NCI-H2196 treated with DMSO at 0.1 percent for 48 hours (cell line): ENCODE data around the gene NFATC2.
"Not testable (repeated sequence)": the region's sequence is repeated elsewhere in the genome, so short reads cannot be mapped to it uniquely, and the experiment has no call there.

Experiments used
- DNase-seq: peaks from one replicate; lab custom pipeline; 2025; ENCODE audit not compliant: unreplicated experiment; lab: John Stamatoyannopoulos, UW

Gene NFATC2

DNA sequence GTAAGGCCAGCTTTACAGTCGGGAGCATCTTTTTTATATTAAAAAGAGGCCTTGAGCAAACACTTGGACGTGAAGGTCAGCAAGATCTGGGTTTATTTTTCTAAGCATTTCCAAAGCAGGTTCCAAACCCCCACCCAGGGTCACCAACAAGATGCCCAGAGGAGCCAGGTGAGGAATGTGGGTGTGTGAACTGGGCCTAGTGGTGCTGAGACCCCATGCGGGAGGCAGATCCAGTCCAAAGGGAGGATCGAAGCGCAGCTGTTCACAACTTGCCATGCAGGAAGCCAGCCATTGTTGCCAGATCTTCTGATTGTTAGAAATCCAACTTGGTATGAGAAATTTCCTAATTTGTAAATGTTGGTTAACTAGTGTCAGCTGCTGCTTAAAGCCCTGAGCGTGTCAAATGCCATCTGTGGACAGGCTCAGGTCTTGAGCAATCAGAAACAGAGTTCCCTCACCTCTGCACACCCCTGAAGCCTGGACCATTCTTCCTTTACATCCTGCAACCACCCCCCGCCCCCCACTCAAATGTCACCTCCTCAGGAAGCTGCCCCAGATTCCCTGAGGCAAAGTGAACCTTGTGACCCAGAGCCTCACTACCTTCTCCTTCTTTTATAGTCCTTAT, 46.5 kb downstream of the NFATC2 start:
- DNase-seq, result no peak

DNA sequence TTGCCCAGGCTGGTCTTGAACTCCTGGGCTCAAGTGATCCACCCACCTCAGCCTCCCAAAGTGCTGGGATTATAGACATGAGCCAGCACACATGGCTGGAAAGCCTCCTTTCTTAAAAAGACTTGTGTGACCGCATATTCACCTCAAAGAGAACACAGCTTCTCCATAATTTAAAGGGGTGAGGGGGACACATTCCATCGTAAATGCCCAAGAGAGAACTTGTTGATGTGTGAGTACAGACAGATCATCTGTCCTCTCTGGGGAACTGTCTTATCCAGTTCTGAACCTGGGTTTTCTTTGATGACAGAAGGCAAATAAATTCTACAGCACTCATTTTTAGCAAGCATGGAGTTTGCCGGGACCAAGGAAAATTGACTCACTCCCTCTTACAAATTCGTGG, 47.2 kb downstream of the NFATC2 start:
- DNase-seq, result no peak

DNA sequence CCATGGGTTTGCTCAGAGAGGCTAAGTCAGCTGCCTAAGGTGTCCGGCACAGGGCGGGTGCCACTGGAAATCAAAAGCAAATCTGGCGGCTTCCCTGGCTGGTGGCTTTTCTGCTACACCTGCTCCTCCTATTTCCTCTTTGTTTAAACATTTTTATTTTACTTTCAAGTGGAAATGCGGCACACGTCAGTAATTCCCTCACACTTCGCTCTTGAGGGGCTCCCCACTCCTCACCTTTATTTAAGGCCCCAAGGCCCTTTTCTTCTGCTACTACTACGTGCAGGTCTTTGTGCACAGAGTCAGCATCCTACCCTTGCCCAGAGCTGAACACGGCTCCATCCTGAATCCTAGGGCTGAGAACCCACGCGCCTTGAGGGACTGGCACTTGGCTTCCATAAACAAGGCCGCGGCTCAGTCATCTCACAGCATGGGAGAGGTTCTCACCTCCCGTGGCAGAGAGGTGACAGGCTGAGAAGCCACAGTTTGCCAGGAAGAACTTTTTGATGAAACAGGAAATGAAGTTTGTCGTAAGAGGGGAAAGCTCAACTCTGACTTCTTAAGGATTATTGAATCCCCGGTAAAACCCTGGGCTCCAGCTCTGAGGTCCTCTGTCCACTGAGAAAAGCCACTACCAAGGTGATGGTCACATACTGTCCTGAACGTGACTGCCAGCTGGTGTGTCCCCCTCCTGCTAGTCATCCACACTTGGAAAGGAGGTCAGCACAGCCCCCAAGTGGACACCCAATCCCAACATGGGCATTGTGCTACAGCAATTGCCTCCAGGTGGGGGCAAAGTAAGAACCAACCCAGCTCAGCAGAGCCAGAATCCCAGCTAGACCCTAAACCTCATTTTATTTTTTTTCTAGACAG, 48.0 kb downstream of the NFATC2 start:
- no peak for DNase-seq

GRCh38 chr20:51493346-51493791, 49.1 kb downstream of the NFATC2 start:
- DNase-seq, result no peak

GRCh38 chr20:51492167-51493092, 50.1 kb downstream of the NFATC2 start:
- DNase-seq, result no peak

GRCh38 chr20:51491393-51491792, 51.1 kb downstream of the NFATC2 start:
- DNase-seq, result no peak

DNA sequence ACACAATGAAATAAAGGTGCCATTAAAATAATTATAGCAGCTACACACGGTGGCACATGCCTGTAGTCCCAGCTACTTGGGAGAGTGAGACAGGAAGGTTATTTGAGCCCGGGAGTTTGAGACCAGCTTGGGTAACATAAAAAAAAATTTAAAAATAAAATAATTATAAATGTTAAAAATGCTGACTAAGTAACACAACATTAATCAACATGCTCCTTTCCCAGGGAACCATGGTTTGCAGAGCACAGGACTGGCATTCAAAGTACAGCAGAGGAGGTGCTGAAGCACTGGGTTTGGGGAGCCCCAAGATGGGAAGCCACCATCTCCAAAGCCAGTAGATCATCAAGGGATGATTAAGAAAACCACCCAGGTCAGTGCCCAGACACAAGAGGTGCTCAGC, 51.9 kb downstream of the NFATC2 start:
- DNase-seq, result no peak

- no peak for DNase-seq
These were observed 52.9 kb downstream of the NFATC2 start for GRCh38 chr20:51489611-51490010.

DNA sequence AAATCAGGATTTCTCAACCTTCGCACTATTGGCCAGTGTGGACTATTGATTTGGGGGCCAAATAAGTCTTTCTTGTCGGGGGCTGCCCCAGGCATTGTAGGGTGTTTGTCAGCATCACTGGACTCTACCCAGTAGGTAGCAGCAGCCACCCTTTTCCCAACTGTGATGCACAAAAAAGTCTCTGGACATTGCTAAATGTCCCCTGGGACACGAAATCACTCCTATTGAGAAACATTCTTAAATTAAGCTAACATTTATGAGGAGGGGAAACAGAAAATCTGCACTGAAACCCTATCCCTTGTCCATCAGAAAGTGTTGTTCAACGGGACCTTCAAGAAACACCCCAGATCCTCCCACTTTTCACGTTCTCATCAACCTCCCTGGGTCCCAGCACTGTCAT, 54.2 kb downstream of the NFATC2 start:
- DNase-seq, result no peak

DNA sequence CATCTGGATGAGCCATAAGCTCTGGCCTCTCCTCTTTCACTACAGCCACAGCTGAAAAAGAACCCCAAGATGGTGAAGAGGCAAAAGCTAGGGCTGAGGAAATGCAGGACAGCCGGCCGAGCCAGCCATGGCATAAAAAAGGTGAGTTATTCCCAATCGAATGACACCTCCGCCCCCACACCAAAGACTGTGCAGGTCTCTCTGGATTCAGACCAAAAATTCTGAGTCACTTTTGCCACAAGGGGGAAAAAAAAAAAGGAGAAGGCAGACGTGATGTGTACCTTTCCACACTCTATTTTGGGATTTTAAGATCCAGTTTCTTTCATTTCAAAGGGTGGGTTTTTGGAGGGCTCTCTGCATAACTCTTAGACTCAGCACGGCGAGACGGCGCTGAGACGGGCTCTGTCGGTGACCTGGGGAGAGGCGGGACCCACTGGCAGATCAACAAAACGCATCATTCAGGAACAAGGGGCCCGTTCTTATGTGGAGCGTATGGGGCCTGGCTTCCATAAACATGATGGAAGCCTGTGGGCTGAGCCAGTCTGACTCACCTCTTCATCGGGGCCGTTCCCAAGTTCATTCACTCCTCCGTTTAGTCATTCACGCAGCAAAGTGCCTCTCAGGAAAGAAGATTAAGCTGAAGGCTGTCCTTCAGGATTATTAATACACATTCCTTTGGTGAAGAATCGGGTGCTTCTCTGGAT, 54.8 kb downstream of the NFATC2 start:
- no peak for DNase-seq

DNA sequence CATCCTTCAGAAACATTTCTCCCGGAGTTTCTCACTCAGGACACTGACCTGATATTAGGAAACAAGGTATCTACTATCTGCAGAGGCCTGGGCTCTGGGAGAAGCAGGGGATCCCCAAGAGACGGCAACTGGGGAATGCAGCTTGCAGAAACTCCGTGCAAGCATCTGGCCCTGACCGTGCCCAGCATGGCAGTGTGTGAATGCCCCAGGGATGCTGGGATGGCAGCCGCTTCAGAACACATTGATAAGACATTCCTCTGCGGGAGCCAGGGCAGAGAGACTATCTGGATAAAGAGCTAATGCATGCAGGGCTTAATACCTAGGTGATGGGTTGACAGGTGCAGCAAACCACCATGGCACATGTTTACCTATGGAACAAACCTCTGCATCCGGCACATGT, 55.4 kb downstream of the NFATC2 start:
- DNase-seq, result no peak

DNA sequence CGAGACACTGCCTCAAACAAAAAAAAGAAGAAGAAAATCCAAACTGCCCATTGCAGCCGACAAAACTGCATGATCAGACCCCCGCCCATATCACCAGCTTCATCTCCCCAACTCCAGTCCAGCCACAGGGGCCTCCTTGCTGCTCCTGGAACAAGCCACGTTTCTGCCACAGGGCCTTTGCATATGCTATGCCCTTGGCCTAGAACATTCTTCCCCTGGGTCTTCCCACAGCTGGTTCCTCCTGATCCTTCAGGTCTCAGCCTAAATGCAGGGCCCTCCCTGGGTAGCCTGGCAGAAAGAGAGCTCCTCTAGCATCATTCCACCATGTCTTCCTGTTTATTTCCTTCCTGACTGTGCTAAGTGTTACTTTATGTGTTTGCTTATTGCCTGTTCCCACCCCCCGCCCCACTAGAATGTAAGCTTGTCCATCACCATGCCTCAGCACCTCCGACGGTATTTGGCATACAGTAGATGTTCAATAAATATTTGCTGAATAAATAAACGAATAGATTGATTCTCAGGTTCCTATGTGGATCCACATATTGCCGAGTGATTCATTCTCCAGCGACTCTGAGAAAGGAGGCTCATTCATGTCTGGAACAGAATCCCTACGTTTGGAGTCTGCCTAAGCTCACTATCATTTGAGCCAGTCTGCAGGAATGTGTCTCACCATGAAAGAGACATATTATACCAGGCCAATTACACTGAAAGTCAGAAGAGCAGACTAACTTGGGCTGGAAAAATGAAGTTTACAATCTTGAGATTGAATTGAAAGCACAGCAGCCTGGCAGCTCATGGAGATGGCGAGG, 56.1 kb downstream of the NFATC2 start:
- no peak for DNase-seq

DNA sequence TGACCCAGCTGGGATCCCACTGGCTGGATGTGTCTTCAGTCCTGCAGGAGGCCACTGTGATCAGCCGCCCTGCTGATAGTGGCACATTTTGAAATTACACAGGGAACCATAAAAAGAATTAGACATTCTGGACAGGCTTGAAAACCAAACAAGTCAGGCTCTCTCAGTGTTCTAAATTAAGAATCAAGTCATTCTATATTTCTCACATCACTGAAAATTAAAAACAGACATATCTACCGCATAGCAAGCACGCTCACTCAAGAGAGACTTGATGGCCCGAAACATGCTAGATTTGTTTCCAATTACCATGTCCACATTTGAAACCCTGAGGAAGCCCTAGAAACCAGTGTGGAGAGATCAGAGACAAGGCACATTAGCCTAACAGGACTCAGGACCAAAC, 57.7 kb downstream of the NFATC2 start:
- no peak for DNase-seq

DNA sequence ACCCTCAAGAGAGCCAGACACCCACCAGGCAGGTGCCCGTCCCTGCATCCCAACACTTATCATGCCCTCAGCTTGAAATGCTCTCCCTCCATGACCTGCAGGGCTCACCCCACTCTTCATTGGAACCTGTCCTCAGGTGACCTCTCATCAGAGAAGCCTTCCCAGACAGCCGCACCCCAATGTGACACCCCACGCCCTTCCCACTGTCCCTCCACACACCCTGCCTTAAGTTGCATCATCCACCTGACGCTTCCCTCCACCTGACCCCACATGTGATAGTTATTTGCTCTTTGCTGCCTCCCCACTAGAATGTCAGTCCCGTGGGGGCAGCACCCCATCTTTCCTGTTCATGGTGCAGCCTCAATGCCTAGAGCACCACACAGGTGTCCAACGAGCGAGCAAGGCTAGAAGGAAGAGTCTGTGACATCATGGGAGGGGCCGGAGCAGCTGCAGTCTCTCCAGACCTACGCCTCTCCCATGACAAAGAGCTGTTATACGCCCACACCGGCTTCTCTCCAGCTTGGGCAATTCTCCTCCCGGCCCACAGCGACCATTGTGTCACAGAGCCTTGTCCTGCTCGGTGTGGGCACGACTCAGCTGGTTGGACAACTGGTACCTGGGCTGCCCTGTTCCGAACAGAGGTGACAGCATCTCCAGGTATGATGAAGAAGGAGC, 58.2 kb downstream of the NFATC2 start:
- no peak for DNase-seq

- no peak for DNase-seq
These were observed 59.6 kb downstream of the NFATC2 start for GRCh38 chr20:51482836-51483473.

- no peak for DNase-seq
These were observed 61.1 kb downstream of the NFATC2 start for GRCh38 chr20:51481341-51481914.

GRCh38 chr20:51480507-51481270, 61.8 kb downstream of the NFATC2 start:
- DNase-seq, result no peak

GRCh38 chr20:51476106-51476505, 66.4 kb downstream of the NFATC2 start:
- not testable (repeated sequence) for DNase-seq
